Measurements from ENCODE around the gene ATG9B.
A peak's percentile ranks its signal among the peaks of the same experiment; 100 is the strongest.

ATG9B gene

DNA sequence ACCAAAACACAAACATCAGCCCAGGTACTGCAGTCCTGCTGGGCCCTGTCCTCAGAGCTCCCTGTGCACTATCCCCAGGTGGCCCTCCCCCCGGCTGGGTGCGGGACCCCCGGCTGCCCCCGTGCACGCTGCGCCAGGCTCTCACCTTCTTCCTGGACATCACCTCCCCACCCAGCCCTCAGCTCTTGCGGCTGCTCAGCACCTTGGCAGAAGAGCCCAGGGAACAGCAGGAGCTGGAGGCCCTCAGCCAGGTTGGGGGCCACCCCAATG, 14.3 kb downstream of the ATG9B start:
- no peak overlapping the region for H3K4me3 ChIP-seq (ENCODE audit: low read length)
- DNase-seq (ENCODE audit: low read depth): no peak
- TF ChIP-seq, protein P1, sequence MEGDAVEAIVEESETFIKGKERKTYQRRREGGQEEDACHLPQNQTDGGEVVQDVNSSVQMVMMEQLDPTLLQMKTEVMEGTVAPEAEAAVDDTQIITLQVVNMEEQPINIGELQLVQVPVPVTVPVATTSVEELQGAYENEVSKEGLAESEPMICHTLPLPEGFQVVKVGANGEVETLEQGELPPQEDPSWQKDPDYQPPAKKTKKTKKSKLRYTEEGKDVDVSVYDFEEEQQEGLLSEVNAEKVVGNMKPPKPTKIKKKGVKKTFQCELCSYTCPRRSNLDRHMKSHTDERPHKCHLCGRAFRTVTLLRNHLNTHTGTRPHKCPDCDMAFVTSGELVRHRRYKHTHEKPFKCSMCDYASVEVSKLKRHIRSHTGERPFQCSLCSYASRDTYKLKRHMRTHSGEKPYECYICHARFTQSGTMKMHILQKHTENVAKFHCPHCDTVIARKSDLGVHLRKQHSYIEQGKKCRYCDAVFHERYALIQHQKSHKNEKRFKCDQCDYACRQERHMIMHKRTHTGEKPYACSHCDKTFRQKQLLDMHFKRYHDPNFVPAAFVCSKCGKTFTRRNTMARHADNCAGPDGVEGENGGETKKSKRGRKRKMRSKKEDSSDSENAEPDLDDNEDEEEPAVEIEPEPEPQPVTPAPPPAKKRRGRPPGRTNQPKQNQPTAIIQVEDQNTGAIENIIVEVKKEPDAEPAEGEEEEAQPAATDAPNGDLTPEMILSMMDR (IDR thresholded peaks at IDR 0.05; ENCODE audit: insufficient read depth, low read depth, low read length, missing control alignments): no peak

DNA sequence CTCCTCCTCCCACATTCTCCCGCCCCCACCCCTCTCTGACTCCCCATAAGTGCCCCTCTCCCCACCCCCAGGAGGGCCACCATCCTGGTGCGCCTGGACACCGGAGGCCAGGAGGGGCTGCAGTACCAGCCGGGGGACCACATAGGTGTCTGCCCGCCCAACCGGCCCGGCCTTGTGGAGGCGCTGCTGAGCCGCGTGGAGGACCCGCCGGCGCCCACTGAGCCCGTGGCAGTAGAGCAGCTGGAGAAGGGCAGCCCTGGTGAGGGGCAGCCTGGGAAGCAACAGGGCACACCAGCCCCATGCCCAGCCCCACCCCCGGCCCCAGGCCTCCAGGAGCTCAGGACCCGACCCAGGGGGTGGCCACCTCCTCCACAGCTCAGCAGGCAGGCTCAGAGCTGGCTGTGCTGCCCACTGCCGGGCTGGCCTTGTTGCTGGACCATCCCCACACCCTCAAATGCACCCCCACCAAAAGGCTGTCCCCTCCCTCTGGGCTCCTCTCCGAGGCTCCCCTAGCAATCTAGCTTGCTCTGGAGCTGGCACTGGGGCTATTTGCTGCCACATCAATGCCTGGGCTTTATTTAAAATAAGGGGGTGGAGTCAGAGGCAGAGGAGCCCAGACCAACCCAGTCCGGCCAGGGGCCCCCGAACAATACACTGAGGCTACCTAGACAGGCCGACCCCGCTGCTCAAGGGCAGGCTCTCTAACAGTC, 14.8 kb downstream of the ATG9B start:
- DNase-seq (ENCODE audit: low read depth): no peak
- TF ChIP-seq, protein P1 (IDR thresholded peaks at IDR 0.05; ENCODE audit: insufficient read depth, low read depth, low read length, missing control alignments): no peak
- no peak overlapping the region for H3K4me3 ChIP-seq (ENCODE audit: low read length)

DNA sequence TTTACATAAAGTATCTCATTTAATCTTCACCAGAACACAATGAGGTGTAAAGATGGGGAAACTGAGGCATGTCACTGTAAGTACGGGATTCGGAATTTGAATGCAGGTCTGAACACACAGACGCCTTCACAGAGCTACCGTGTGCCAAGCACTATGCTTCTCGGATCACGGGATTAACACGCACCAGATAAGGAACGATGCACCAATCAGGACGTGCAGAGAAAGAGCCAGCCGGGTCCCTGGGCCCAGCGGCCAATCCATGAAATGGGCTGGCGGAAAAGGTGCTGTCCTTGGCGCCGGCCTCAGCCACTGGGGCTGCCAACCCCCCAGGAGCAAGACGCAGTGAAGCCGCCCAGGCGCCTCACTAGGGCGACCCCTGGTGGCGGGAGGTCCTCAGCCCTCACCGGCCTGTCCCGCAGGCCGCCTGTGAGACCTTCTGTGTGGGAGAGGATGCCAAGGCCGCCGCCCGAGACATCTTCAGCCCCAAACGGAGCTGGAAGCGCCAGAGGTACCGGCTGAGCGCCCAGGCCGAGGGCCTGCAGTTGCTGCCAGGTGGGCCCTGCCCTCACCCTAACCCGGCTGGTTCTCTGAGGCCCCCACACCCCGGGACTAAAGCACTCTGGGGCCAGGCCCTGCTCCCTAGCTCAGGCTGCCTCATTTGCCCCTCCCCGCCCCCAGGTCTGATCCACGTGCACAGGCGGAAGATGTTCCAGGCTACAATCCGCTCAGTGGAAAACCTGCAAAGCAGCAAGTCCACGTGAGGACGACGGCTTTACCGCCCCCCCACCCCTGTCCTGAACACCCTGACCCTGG, 15.6 kb downstream of the ATG9B start:
- TF ChIP-seq, protein P1 (IDR thresholded peaks at IDR 0.05; ENCODE audit: insufficient read depth, low read depth, low read length, missing control alignments): peak; percentile 60
- DNase-seq (ENCODE audit: low read depth): peak; percentile 42
- peak overlapping the region; percentile 15 for H3K4me3 ChIP-seq (ENCODE audit: low read length)

DNA sequence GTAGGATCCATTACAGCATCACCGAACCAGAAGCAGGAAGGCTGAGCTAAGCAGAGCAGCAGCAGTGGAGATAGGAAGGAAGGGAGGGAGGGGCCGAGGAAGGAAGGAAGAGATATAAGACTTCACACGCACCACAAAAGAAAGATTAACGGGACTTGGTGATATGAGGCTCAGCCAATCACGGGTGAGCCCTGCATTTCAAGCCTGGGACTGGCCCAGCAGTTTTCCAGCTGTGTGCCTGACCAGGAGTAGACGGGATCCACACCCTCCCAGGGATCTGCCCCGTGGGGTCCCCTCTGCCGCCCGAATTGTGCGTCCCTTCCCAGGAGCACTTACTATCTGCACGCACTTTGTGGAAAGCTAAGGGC, 16.2 kb downstream of the ATG9B start:
- no peak overlapping the region for H3K4me3 ChIP-seq (ENCODE audit: low read length)
- DNase-seq (ENCODE audit: low read depth): no peak
- TF ChIP-seq, protein P1 (IDR thresholded peaks at IDR 0.05; ENCODE audit: insufficient read depth, low read depth, low read length, missing control alignments): no peak

DNA sequence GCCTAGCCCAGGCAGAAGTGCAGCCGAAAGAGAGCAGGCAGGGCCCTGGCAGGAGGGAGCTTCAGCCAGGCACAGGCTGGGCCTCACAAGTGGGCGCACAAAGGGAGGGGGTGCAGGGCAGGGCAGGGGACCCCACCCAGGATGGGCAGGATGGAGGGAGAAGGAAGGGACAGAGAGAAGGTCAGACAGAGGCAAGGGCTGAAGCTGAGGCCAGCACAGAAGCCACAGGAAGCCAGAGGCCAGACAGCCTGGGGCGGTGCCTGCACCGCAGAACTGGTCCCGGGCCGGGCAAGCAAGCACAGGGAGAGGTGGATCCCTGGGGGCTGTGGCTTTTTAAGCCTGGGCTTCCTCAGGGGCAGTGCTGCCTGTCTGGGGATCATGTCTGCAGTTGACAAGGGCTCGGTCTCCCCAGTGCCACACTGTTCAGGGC, 16.8 kb downstream of the ATG9B start:
- no peak overlapping the region for H3K4me3 ChIP-seq (ENCODE audit: low read length)
- TF ChIP-seq, protein P1 (IDR thresholded peaks at IDR 0.05; ENCODE audit: insufficient read depth, low read depth, low read length, missing control alignments): no peak

DNA sequence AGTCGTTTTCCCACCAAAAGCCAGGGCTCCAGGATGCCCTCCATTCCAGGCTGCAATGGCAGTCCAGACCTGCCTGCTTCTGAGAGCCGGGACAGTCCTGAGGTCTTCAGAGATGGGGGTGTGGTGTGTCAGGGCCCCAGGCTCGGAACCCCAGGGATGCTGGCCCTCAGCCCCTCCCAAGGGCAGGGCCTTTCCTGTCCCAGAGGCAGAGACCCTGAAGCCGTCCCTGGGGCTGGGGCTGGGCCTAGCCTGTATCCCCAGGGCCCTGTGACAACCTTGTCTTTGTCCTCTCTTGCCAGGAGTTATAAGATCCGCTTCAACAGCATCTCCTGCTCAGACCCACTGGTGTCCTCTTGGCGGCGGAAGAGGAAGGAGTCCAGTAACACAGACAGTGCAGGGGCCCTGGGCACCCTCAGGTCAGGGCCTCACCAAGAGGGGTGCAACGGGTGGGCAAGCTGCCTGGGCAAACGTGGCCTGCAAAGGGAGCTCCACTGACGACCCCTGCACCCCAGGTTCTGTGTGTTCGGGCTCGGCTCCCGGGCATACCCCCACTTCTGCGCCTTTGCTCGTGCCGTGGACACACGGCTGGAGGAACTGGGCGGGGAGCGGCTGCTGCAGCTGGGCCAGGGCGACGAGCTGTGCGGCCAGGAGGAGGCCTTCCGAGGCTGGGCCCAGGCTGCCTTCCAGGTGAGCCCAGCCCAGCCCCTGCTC, 17.5 kb downstream of the ATG9B start:
- TF ChIP-seq, protein P1 (IDR thresholded peaks at IDR 0.05; ENCODE audit: insufficient read depth, low read depth, low read length, missing control alignments): no peak
- DNase-seq (ENCODE audit: low read depth): no peak

More for the DNA sequence above, 16.8 kb downstream of the ATG9B start:
- no peak for DNase-seq (ENCODE audit: low read depth)

More for the DNA sequence above, 17.5 kb downstream of the ATG9B start:
- no peak overlapping the region for H3K4me3 ChIP-seq (ENCODE audit: low read length)

Data from epithelial cell of esophagus (primary cell).